Superior temporal gyrus (tissue), 1 donor: Measurements from ENCODE around the gene GRK5.

Experiments
- DNase-seq: peaks from one replicate; pipeline ENCODE4 v3.0.0-alpha.2; 2016; ENCODE audit errors: extremely low spot score

GRK5 gene

GRCh38 chr10:119478111-119478802 is 270.9 kb downstream of the GRK5 start:
- DNase-seq, result no peak

DNA sequence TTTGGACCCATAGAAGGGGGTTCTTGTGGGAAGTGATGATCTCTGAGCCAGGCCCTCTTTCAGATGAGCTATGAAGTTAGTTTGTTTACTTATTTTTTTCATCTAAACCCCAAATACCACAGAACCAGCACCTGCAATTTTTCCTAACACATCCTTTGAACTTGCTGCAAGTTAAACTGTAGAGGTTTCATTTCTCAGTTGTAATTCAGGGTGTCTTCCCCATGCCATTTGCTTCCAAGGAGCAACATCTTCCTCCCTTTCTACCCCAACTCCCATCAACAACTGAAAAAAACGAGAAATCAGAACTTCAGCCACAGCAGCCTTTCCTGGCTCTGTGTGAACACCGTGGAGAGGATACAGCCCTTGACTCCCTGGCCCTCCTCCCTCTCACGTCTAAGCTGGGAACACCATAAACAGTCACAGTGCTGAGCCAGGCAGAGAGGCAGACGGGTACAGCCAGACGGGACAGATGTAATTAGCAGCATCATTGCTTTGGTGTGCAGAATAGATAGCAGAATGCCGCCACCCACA is 271.5 kb downstream of the GRK5 start:
- no peak for DNase-seq

- no peak for DNase-seq
Measured at GRCh38 chr10:119479532-119479931, 272.2 kb downstream of the GRK5 start.

DNA sequence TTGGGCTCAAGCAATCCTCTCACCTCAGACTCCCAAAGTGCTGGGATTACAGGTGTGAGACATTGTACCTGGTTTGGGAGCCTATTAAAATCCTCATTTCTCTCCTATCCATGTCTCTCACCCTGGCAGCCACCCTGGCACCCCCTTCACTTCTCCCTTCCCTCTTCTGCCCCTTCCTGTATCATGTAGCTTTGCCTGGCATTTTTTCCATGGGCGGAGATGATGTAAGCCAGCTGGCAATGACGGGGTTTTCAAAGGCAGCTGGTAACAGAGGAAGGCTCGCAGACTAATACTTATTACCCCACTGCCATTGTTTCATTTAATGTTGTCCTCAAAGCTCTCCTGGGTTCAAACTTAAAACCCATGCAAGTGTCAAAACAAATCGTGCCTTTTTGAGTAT is 273.3 kb downstream of the GRK5 start:
- DNase-seq, result no peak

DNA sequence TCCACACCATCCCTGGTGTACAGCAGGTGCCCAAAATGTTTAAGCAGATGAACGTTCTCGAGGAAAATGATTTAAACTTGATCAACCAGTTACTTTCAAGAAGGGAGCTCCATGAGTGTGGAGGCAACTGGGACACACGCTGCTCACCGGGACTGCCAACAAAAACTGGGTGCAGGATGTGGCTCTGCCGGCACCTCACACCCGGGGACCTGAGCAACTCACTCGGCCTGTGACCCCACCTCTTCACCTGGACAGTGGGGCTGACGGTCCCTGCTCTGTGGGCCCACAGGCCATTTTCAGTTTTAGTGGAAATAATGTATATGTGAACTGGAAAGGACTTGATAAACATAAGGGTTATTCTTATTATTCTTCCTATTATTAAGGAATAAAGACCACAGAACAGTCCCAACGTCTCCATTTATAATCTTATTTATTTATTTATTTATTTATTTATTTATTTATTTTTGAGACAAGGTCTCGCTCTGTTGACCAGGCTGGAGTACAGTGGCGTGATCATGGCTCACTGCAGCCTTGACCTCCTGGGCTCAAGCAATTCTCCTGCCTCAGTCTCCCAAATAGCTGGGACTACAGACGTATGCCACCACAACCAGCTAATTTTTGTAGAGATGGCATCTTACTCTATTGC is 274.5 kb downstream of the GRK5 start:
- DNase-seq, result peak; percentile 1

GRCh38 chr10:119483001-119483400 is 275.6 kb downstream of the GRK5 start:
- no peak for DNase-seq

- DNase-seq, result peak; percentile 2
Measured at GRCh38 chr10:119483839-119484238, 276.5 kb downstream of the GRK5 start.

DNA sequence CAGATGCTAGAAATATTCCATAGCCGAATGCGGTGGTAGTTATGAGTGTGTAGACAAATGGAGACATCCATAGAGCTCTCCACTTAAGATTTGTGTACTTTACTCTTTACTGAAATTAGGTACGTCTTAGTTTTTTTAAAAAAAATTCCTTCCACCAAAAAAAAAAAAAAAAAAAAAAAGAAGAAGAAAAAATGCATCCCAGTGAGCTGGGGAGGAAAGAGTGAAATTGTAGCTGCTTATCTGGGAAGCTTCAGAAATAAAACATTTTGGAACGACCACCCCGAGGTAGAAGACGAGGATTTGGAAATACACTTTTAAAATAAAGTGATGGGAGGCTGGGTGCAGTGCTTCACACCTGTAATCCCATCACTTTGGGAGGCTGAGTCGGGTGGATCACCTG is 281.3 kb downstream of the GRK5 start:
- peak; percentile 1 for DNase-seq

DNA sequence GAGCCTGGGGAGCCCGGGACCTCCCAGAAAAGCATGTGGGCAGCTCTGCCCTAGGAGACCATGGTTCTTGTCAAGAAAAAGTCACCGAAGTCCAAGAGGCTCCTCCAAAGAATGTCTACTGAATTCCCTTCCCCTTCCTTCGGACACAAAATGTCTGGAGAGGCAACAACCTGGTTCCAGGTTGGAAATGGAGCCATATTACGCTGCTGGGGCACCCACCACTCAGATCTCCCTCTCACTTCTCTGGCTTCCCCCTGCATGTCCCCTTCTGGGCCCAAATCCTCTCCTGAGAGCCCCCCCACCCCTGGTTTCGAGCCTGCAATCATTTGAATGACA is 282.6 kb downstream of the GRK5 start:
- DNase-seq, result no peak

DNA sequence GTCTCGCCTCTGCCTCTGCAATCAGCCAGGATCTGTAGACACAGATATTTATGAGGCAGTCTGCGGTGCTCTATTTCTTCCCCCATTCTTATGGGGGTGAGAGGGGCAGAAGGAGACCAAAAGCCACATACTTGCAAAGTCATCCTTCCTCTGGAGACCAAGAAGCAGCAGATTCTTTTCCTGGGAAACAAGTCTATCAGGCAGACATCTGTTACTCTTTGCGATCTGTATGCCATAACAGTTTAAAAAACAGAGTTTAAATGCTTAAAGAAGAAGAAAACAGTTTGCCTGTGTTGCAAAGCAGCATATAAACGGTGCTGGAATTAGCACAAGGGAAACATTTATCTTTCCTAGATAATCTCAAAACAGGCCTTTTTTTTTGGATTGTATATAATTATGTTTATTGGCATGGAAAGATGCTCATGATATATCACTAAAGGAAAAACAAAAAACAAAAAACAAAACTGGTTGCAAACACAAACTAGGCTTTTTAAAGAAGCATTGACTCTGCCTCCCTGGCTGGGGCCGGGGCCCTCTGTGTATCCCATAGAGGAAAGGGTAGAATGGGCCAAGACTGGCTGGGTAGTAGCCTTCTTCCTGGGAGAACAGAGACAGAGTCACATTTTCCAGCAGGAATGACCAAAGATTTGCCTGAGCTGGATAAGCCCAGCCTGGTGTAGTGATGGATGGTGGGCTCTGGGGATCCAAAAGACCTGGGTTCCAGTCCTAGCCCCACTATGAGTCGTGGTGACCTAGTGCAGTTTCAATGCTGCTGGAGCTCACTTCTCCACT is 284.8 kb downstream of the GRK5 start:
- DNase-seq, result peak; percentile 2

- DNase-seq, result peak; percentile 2
Measured at GRCh38 chr10:119493155-119493554, 285.8 kb downstream of the GRK5 start.

GRCh38 chr10:119494236-119495020 is 287.1 kb downstream of the GRK5 start:
- no peak for DNase-seq

GRCh38 chr10:119495021-119495505 is 287.7 kb downstream of the GRK5 start:
- DNase-seq, result peak; percentile 3

DNA sequence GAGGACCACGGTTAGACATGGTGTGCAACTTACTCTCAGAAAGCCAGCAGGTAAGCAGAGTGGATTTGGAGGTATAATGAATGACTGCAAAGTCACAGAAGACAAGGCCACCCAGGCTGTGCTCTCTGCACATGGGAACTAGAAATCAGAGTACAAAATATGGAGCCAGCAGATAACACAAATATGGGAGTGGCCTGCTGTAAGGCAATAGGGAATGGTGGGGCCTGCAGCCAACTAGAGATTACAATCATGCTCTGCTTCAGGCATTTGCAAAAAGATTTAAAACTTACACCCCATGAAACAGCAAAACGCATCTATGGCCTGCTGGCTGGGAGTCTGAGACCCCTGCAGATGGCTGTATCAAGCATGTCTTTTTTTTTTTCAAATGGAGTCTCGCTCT is 288.2 kb downstream of the GRK5 start:
- DNase-seq, result peak; percentile 3

DNA sequence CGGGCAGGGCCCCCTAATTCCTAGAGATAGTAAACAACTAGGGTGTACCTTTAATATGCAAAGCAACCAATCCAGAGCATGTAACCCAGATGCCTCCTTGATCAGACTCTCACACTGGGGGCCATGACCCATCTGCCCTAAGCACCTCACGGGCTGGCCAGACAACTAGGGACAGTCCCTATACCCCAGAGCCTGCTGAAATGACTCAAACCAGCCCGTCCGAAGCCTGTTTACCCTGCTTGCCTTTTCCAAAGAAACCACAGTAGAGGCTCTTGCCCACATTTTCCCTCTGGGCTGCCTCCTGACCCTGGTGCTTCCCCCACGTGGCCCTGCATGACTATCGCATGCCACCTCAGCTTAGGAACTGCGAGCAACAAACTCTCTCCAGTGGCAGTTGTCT is 288.9 kb downstream of the GRK5 start:
- DNase-seq, result no peak

GRCh38 chr10:119497243-119497642 is 289.9 kb downstream of the GRK5 start:
- no peak for DNase-seq

DNA sequence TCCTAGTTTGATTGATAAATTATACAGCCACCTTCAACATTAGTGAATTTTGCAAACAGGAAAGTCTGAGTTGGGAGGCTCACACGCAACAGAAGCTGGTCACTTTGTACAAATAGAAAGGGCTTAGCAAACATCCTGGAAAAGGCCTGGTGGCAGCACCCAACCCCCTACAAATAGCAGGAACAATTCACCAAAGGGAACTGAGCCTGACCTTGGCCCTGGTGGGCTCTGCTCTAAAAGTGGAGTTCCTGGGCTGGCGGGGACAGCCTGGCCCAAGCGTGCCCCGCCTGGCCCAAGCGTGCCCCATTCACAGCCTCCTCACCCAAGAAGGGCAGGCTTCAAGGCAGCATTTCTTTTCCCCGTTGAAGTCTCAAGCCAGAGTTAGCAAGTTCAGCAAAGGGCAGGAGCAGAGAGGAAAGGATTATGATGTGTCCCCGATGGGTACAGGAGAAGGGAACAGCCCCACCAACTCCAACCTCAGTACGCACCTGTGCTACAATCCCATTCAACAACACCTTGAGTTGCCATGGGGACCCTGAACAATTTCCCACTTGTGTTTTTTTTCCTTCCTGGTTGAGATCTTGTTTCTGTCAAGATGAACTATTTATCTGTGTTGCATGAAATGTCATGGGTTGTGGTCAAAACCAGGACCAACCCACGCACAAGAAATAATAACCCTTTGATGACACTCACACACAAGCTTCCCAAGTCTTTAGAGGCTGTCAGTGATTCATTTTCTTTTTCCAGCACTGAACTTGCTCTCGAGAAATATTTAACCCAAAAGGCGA is 291.7 kb downstream of the GRK5 start:
- no peak for DNase-seq

- no peak for DNase-seq
Measured at GRCh38 chr10:119499677-119500002, 292.3 kb downstream of the GRK5 start.

DNA sequence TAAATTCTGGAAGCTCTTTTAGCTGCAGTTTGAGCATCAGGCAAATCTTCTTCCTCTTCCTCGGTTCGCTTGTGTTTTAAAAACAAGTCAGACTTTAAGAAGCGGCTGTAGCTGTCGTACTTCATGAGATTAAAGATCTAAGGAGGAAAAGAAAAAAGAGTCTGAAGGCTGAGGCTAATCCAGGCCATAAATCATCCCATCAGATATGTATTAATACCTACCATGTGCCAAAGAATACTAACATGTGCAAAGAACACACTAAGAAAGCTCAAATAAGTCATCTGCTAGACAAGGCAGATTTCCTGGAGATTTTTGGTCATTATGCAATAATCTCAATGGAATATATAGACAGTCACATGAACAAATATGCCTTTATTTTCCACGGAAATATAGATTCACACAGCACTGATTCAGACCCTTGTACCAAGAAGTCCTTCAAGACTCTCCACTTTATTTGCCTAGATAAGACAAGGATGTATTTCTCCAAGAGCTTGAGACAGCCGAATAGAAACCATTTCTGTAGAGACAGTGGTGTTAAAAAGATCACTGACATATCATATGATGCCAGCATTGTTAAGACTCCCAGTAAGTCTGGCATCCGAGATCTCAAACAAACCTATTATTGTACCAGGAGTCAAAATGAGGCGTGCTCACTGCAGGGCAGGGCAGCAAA is 292.9 kb downstream of the GRK5 start:
- DNase-seq, result no peak

DNA sequence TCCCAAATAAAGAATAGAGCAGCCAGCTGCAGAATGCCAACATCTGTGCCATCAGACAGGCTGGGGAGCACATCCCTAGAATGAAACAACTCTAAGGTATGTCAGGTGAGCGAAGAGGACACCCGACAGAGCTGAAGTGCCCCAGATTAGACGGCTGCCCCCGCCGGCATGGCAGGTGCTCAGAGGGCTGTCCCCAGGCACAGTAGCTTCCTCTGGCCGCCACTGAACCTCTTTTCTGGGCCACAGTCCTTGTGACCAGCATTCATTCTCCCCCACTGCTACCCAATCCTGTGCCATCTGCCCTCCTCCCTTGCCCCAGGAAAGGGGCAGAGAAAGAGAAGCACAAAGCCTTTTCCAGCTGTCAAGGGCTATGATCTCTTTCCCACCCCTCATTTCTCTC is 293.4 kb downstream of the GRK5 start:
- DNase-seq, result no peak

DNA sequence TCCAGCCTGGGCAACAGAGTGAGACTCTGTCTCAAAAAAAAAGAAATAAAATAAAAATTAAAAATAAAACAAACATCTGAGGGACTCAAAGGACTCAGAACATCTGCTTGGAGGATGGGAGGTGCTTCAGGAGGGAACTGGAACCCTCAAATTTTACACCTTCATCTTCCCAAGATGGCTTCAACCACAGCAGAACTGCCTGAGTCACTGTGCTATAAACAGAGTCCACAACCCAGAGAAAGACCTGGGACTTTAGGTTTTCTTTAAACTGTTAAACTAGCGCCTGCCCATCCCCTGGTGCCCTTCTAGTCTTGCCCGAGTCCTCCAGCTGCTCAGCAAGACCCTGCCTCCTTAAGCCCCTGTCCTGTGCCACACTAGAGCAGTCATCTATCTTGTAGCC is 294.3 kb downstream of the GRK5 start:
- no peak for DNase-seq
